ENCODE measurements around the gene MYO9B. TPM values are rescaled to one million over a fixed set of nuclear protein-coding genes. Genes with fewer than 3 reads are reported as not detected.

MYO9B gene
- total RNA-seq = 86.9 and 96.6 TPM in 2 replicates

DNA sequence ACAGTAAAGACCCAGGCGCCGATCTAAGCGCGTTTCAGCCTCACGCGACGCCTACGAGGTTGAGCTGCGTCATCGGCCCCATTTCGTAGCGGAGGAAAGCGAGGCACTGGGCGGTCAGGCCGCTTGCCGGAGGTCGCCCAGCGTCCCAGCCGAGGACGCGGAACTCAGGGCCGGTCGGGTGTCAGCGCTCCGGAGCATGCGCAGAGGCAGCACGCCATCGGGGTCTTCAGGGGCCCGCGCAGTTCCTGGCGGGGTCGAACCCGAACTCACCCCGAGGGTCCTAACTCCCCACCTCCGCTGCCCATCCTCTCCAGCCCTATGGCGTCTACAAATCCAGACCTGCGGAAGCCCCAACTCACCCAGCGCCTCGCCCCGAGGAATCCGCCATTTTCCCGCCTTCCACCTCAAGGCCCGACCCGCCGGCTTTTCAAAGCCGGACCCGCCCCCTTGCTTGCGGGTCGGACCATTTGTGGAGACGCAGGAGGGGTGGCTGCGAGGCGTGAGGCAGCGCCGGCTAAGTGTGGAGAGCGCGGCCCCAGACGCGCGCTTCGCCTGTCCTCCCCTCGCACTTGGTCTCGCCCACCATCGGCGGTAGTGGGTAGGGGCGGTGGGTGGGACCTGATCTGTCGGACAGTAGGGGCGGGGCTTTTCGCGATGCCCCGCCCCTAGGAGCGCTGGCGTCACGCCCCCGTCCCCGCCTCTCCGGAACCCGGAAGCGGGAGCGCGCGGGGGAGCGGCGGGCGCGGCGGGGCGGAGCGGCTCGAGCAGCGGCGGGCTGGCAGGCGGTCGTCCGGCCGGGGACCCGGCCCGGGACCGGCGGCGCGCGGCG lies at the start of gene MYO9B, which contains the start of gene HAUS8:
Gene MYO9B, plus strand, starts transcription at position 743 of the 829 bp plus-strand sequence. CDS start 25,941 bp downstream, outside the sequence.
Gene HAUS8, minus strand, starts transcription at position 418 of the 829 bp plus-strand sequence. Its CDS starts 30 bp downstream, at position 388.
- peak within 1 kb of the TSS; percentile 81 for H3K4me3 ChIP-seq (ENCODE audit: insufficient read depth, low read length)
- H3K4me2 ChIP-seq (ENCODE audit: insufficient read depth, low read length) = peak within 1 kb of the TSS; percentile 95
- TF ChIP-seq, protein P1, sequence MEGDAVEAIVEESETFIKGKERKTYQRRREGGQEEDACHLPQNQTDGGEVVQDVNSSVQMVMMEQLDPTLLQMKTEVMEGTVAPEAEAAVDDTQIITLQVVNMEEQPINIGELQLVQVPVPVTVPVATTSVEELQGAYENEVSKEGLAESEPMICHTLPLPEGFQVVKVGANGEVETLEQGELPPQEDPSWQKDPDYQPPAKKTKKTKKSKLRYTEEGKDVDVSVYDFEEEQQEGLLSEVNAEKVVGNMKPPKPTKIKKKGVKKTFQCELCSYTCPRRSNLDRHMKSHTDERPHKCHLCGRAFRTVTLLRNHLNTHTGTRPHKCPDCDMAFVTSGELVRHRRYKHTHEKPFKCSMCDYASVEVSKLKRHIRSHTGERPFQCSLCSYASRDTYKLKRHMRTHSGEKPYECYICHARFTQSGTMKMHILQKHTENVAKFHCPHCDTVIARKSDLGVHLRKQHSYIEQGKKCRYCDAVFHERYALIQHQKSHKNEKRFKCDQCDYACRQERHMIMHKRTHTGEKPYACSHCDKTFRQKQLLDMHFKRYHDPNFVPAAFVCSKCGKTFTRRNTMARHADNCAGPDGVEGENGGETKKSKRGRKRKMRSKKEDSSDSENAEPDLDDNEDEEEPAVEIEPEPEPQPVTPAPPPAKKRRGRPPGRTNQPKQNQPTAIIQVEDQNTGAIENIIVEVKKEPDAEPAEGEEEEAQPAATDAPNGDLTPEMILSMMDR (IDR thresholded peaks at IDR 0.05; ENCODE audit: extremely low read depth, low read depth, low read length) = no peak
- no peaks in the 10 kb centered on the region for H3K27me3 ChIP-seq (ENCODE audit: insufficient read depth, low read length)
- peak within 1 kb of the TSS; percentile 79 for H3K27ac ChIP-seq (ENCODE audit: low read depth, low read length)
- H3K4me1 ChIP-seq (ENCODE audit: insufficient read depth, low read length) = peaks cover 44% of the 10 kb centered on the region
- H4K20me1 ChIP-seq (ENCODE audit: insufficient read depth, low read length) = peaks cover 15% of the 10 kb centered on the region
- peak within 1 kb of the TSS; percentile 82 for H2AFZ ChIP-seq (ENCODE audit: low read length)
- H3K36me3 ChIP-seq (ENCODE audit: insufficient read depth, low read length) = peaks cover 10% of the 10 kb centered on the region
- DNase-seq (ENCODE audit: insufficient read length, low spot score, missing footprints) = peak; percentile 99
- peaks cover 61% of the 10 kb centered on the region for H3K79me2 ChIP-seq (ENCODE audit: insufficient read depth, low read length)
- no peaks in the 10 kb centered on the region for H3K9me3 ChIP-seq (ENCODE audit: low read depth, low read length)

DNA sequence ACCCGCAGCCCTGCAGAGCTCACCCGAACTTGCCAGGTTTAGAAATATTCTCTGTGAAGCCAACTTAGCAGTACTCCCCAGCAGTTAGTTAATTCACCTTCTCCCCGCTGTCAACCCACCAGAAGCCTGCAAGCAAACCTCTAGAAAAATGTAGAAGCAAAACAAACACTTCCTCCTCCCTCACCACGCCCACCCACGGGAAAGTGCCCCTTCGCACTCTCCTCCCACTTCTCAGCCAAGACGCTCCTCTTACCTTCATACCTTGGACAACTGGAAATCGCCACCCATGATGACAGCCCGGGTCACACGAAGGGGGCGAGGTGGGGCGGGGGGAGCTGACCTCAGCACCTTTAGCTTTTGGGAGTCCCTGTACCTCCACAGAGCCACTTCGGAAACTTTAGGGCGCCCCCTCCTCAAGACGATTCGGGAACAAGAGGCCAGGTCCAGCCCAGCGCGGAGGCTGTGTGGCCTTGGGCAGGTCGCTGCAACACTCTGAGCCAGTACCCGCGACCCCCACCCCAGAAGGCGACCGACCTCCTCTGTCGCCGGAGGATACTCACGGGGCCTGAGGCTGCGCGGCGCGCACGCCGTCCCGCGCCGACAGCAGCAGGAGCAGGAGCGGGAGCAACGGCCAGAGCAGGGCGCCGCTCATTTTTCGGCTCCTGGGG lies 49.5 kb upstream of the MYO9B start:
- H3K9me3 ChIP-seq (ENCODE audit: low read depth, low read length) = peaks cover 5% of the 10 kb centered on the region
- no peak overlapping the region for H3K4me3 ChIP-seq (ENCODE audit: insufficient read depth, low read length)
- no peak overlapping the region for H3K4me2 ChIP-seq (ENCODE audit: insufficient read depth, low read length)
- H2AFZ ChIP-seq (ENCODE audit: low read length) = no peak overlapping the region
- no peaks in the 10 kb centered on the region for H3K36me3 ChIP-seq (ENCODE audit: insufficient read depth, low read length)
- peaks cover 42% of the 10 kb centered on the region for H3K27me3 ChIP-seq (ENCODE audit: insufficient read depth, low read length)
- peaks cover 10% of the 10 kb centered on the region for H3K4me1 ChIP-seq (ENCODE audit: insufficient read depth, low read length)
- H3K79me2 ChIP-seq (ENCODE audit: insufficient read depth, low read length) = no peaks in the 10 kb centered on the region
- peak; percentile 85 for DNase-seq (ENCODE audit: insufficient read length, low spot score, missing footprints)
- TF ChIP-seq, protein P1 (IDR thresholded peaks at IDR 0.05; ENCODE audit: extremely low read depth, low read depth, low read length) = no peak
- H3K27ac ChIP-seq (ENCODE audit: low read depth, low read length) = no peak overlapping the region
- H4K20me1 ChIP-seq (ENCODE audit: insufficient read depth, low read length) = no peaks in the 10 kb centered on the region

- Histone ChIP-seq H3K27me3 (ENCODE audit: insufficient read depth, low read length) (peaks cover 43% of the 10 kb centered on the region), H3K4me2 (ENCODE audit: insufficient read depth, low read length) (no peak within 1 kb of the TSS), H3K79me2 (ENCODE audit: insufficient read depth, low read length) (no peaks in the 10 kb centered on the region), H2AFZ (ENCODE audit: low read length) (no peak within 1 kb of the TSS), H3K27ac (ENCODE audit: low read depth, low read length) (no peak within 1 kb of the TSS), H4K20me1 (ENCODE audit: insufficient read depth, low read length) (no peaks in the 10 kb centered on the region), H3K9me3 (ENCODE audit: low read depth, low read length) (peaks cover 5% of the 10 kb centered on the region), H3K36me3 (ENCODE audit: insufficient read depth, low read length) (no peaks in the 10 kb centered on the region), H3K4me3 (ENCODE audit: insufficient read depth, low read length) (no peak within 1 kb of the TSS), H3K4me1 (ENCODE audit: insufficient read depth, low read length) (peaks cover 3% of the 10 kb centered on the region)
- TF ChIP-seq, protein P1 (IDR thresholded peaks at IDR 0.05; ENCODE audit: extremely low read depth, low read depth, low read length) = no peak
- peak; percentile 55 for DNase-seq (ENCODE audit: insufficient read length, low spot score, missing footprints)
Observed at GRCh38 chr19:17026706-17027534, 48.7 kb upstream of the MYO9B start, which contains the start of gene CPAMD8. TSS of gene CPAMD8 (minus strand) at chr19:17026810. CDS start at chr19:17026642, 168 bp downstream.
